ENCODE results near the gene FKBP2. TPM values are rescaled to one million over a fixed set of nuclear protein-coding genes. Genes with fewer than 3 reads are reported as not detected.
A peak's percentile ranks its signal among the peaks of the same experiment; 100 is the strongest.

The FKBP2 gene
- total RNA-seq, 2 experiments from 2014 or later, result 26.9 to 33.0 TPM

DNA sequence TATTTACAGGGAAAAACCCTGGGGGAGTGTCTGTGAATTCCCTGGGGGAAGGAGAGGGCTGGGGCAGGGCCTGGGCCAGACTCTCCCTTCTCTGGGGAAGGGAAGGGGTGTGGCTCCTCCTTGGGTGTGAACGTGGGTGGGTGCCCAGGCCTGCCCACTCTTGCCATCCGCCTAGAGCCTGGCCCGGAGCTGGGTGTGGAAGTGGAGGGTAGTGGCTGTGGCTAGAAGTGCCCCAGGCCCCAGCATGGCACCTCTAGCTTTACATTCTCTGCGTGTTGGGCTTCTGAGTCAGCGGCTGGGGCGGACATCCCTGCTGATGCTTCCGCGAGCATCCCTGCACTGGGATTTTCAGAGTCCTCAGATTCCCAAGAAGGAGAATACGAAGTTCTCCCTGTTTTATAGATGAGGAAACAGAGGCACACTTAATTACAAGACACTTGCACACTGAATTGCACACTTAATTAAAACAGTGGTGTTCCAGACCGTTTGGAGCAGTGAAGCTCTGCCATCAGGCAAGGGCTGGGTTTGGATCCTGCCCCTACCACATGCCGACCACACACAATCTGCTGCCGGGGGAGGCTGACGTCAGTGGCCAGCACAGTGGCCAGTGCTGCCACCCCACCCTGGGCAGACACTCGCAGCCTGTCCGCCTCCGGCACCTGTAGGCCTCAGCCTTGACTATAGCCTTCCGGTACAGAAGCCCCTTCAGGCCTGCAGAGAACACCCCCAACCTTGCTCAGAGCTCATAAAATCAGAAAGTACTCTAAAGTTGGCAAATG is 35.9 kb downstream of the FKBP2 start:
- CTCF ChIA-PET, result interaction anchor here (15.6 kb wide), 1 partner anchor 26 kb away, joined by 148 read pairs; the partner anchor contains the start of genes CATSPERZ and ESRRA
- Mint-ChIP-seq H3K36me3 (ENCODE audit: low read depth) (peaks cover 27% of the 10 kb centered on the region), H3K9me3 (ENCODE audit: insufficient read depth) (no peaks in the 10 kb centered on the region), H3K4me3 (no peak overlapping the region), H3K27me3 (ENCODE audit: low read depth) (no peaks in the 10 kb centered on the region), H3K4me1 (ENCODE audit: low read depth) (peaks cover 22% of the 10 kb centered on the region), H3K27ac (no peak overlapping the region)
- DNase-seq (no peak), ATAC-seq (no peak)
- POLR2A ChIA-PET, result interaction anchor here (1.7 kb wide), 1 partner anchor 8 kb away, joined by 4 read pairs; no protein-coding TSS in a partner anchor

DNA sequence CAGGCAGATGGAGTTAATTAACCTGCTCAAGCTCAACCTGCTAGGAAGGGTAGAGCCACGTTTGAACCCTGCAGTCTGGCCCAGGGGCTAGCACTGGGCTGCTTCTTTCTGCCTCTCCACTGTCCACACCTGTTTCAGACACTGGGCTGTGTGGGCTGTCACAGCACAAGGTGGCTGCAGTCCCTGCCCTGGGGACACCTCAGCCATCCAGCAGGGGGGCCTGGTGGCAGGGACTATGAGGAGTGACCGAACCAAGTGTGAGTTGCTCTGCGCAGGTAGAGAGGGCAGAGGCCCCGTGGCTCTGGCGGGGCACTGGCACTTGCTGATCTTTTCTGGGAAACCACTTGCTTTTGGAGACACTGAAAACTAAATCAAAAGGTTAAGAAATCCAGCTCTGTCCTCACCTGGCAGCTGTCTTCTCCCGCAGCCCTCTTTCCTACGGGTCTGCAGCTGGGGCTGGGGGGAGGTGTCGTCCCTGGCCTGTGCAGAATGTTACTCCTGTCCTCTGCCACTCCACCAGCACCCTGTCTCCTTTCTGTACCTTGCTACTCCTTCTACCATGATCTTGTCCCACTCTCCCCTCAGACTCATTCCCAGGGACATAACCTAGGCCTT is 37.8 kb downstream of the FKBP2 start:
- H3K36me3 Mint-ChIP-seq (ENCODE audit: low read depth), result peaks cover 32% of the 10 kb centered on the region
- no peaks in the 10 kb centered on the region for H3K27me3 Mint-ChIP-seq (ENCODE audit: low read depth)
- H3K27ac Mint-ChIP-seq, result no peak overlapping the region
- no peak overlapping the region for H3K4me3 Mint-ChIP-seq
- peaks cover 24% of the 10 kb centered on the region for H3K4me1 Mint-ChIP-seq (ENCODE audit: low read depth)
- peak; percentile 13 for ATAC-seq
- ChIA-PET CTCF (interaction anchor here (15.6 kb wide), 1 partner anchor 24 kb away, joined by 148 read pairs; the partner anchor contains the start of genes CATSPERZ and ESRRA), POLR2A (interaction anchor here (1.7 kb wide), 1 partner anchor 10 kb away, joined by 4 read pairs; no protein-coding TSS in a partner anchor)
- DNase-seq, result no peak
- H3K9me3 Mint-ChIP-seq (ENCODE audit: insufficient read depth), result no peaks in the 10 kb centered on the region

DNA sequence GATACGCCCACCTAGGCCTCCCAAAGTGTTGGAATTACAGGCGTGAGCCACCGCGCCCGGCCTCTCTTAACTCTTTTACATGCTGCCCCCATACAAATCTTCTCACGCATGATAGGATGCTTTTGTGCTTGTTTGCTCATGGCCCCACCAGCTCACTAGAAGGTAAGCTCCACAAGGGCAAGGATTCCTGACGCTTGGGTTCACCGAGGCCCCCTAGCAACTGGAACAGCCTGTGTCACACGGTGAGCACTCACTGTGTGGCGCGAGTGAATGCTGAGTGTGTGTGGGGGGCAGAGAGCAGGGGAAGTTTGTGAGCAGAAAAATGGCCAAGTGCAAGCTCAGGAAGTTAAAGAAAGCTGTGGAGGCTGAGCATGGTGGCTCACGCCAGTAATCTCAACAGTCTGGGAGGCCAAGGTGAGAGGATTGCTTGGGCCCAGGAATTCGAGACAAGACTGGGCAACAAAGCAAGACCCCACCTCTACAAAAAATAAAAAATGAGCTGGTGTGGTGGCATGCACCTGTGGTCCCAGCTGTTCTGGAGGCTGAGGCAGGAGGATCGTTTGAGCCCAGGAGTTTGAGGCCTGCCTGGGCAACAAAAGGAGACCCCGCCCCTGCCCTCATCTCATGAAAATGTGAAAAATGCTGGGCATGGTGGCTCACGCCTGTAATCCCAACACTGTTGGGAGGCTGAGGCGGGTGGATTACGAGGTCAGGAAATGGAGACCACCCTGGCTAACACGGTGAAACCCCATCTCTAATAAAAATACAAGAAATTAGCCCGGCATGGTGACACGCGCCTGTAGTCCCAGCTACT is 41.3 kb downstream of the FKBP2 start:
- Mint-ChIP-seq H3K4me3 (no peak overlapping the region), H3K36me3 (ENCODE audit: low read depth) (peaks cover 20% of the 10 kb centered on the region), H3K27me3 (ENCODE audit: low read depth) (no peaks in the 10 kb centered on the region), H3K4me1 (ENCODE audit: low read depth) (peaks cover 36% of the 10 kb centered on the region), H3K9me3 (ENCODE audit: insufficient read depth) (no peaks in the 10 kb centered on the region), H3K27ac (no peak overlapping the region)
- ChIA-PET CTCF (interaction anchor here (0.9 to 8.6 kb wide), 6 partner anchors 10 to 78 kb away, joined by 3 to 118 read pairs (median 5); partner anchors contain the start of genes CATSPERZ and ESRRA), POLR2A (interaction anchor here (7.8 kb wide), 1 partner anchor 12 kb away, joined by 79 read pairs; no protein-coding TSS in a partner anchor)
- DNase-seq (no peak), ATAC-seq (no peak)

DNA sequence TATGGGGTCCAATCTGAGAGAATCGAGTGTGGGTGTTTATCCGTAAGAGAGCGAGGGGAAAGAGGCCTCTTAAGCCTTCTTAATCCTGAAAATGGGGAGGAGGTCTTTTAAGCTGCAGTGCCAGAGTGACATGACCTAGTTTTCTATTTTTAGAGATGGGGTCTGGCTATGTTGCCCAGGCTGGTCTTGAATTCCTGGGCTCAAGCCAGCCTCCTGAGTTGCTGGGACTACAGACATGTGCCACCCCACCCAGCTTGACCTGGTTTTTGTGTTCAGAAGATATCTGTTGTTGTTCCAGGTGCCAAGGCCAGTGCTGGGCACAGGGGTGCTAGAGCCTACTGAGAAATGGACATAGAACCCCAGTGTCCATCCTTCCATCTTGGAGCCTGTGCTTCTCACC is 42.2 kb downstream of the FKBP2 start:
- H3K36me3 Mint-ChIP-seq (ENCODE audit: low read depth), result peaks cover 20% of the 10 kb centered on the region
- H3K27ac Mint-ChIP-seq, result peak overlapping the region; percentile 11
- H3K9me3 Mint-ChIP-seq (ENCODE audit: insufficient read depth), result no peaks in the 10 kb centered on the region
- H3K4me1 Mint-ChIP-seq (ENCODE audit: low read depth), result peaks cover 33% of the 10 kb centered on the region
- ChIA-PET POLR2A (interaction anchor here (7.8 kb wide), 1 partner anchor 13 kb away, joined by 79 read pairs; no protein-coding TSS in a partner anchor), CTCF (interaction anchor here (1.3 to 8.6 kb wide), 5 partner anchors 11 to 79 kb away, joined by 3 to 118 read pairs (median 5); partner anchors contain the start of genes CATSPERZ and ESRRA)
- ATAC-seq, result no peak
- peak overlapping the region; percentile 79 for H3K4me3 Mint-ChIP-seq
- no peak for DNase-seq
- no peaks in the 10 kb centered on the region for H3K27me3 Mint-ChIP-seq (ENCODE audit: low read depth)

DNA sequence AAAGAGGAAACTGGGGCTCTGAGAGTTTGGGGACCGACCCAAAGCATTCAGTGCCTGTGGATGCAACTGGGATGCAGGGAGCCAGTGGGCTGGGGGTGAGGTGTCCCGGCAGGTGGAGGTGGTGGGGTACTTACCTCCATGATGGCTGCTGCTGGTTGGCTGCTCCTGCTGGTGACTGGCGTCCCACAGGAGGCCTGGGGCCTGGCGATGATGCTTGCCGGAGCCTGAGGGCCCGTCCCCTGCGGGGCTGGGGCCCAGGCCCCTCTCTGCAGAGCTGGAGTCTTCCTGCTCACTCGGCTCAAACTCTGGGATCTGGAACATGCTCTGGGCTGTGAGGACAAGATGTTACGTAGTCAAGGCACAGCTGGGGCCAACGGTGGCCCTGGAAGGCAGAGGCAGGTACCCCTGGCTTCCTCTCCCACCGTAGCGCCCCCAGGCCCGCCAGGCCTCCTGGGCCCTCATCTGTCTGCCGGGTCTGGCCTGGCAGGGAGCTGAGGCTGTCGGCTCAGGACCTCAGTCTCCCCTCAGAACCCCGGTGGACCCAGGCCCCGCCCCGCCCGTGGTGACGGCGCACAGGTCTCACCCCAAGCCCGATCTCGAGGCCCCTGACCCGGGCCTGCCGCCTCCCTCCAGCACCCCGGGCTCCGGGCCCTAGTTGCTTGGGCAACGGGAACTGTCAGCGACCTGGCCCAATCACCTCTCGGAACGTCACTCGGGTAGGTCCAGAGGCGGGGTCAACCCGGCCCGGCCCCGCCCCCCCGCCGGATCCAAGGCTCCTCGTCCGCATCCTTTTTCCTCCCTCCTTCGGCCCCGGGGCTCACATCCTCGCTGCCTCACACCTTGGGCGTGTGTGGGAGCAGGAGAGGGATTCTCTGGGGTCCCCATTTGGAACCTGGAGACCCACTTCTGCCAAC is 43.4 kb downstream of the FKBP2 start, which contains the start of gene BAD:
Gene BAD (minus strand): TSS at position 618 of the 914 bp plus-strand sequence. CDS start 297 bp downstream, at position 321.
- CTCF ChIA-PET, result interaction anchor here (0.9 to 8.6 kb wide), 8 partner anchors 12 to 79 kb away, joined by 3 to 118 read pairs (median 6); partner anchors contain the start of genes CATSPERZ, ESRRA, FERMT3 and FKBP2
- Mint-ChIP-seq H3K36me3 (ENCODE audit: low read depth) (peaks cover 15% of the 10 kb centered on the region), H3K27ac (peak within 1 kb of the TSS; percentile 89), H3K4me3 (peak within 1 kb of the TSS; percentile 81), H3K27me3 (ENCODE audit: low read depth) (no peaks in the 10 kb centered on the region), H3K9me3 (ENCODE audit: insufficient read depth) (no peaks in the 10 kb centered on the region), H3K4me1 (ENCODE audit: low read depth) (peaks cover 25% of the 10 kb centered on the region)
- POLR2A ChIA-PET, result interaction anchor here (0.5 to 7.8 kb wide), 11 partner anchors 12 to 247 kb away, joined by 3 to 79 read pairs (median 6); partner anchors contain the start of genes ESRRA, FERMT3, NUDT22 and PRDX5
- ATAC-seq, result peak; percentile 86
- peak; percentile 95 for DNase-seq

DNA sequence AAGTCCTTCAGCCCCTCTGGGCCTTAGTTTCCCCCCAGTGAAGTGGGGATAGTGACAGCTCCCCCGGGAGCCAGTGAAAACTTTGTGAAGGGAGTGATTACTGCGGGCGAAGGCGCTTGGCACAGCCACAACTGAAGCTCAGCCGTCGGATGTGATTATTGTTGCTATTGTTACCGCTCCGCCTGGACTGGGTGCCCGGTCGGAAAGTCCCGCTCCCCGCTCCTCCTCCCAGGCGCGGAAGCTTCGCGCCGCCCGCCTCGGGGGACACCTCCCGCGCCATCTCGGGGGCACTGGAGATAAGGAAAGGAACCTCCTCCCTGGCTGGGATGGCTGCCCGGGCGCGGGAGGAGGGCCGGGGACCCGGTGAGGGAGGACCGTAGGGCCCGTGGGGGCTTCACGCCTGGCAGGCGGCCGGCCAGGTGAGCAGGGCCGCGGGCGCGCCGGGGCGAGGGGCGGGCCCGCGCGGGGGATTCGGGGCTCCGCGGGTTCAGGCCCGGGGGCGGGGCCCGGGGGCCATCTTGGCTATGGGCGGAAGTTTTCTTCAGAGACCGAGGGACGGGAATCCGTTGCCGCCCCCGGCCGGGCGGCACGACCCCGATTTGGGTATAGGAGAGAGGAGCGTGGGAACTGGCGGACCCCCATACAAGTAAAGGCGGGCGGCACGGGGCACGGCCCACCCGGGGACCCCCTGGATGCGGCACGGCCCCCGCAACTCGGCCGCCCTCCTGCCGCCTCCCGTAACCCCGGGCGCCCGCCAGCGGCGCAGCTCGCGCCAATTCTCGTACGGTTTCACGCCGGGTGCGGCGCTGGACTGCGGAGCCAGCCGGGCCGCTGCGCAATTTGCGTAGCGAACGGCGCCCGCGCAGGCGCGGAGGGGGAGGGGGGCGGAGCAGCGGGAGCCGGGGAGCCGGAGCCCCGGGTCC is 44.3 kb downstream of the FKBP2 start, which contains the start of gene GPR137:
Gene GPR137 (plus strand): TSS at position 887 of the 923 bp plus-strand sequence. CDS start 677 bp downstream, outside the sequence.
- peaks cover 13% of the 10 kb centered on the region for H3K36me3 Mint-ChIP-seq (ENCODE audit: low read depth)
- CTCF ChIA-PET, result interaction anchor here (0.9 to 8.6 kb wide), 6 partner anchors 13 to 80 kb away, joined by 3 to 118 read pairs (median 14); partner anchors contain the start of genes CATSPERZ, ESRRA, FERMT3 and FKBP2
- H3K27ac Mint-ChIP-seq, result peak within 1 kb of the TSS; percentile 89
- peak within 1 kb of the TSS; percentile 81 for H3K4me3 Mint-ChIP-seq
- ATAC-seq, result peak; percentile 64
- POLR2A ChIA-PET, result interaction anchor here (0.7 to 7.8 kb wide), 10 partner anchors 11 to 100 kb away, joined by 3 to 79 read pairs (median 6); partner anchors contain the start of genes ESRRA, FERMT3, NUDT22 and PRDX5
- no peaks in the 10 kb centered on the region for H3K9me3 Mint-ChIP-seq (ENCODE audit: insufficient read depth)
- peak; percentile 90 for DNase-seq
- H3K4me1 Mint-ChIP-seq (ENCODE audit: low read depth), result peaks cover 23% of the 10 kb centered on the region
- peaks cover 3% of the 10 kb centered on the region for H3K27me3 Mint-ChIP-seq (ENCODE audit: low read depth)

DNA sequence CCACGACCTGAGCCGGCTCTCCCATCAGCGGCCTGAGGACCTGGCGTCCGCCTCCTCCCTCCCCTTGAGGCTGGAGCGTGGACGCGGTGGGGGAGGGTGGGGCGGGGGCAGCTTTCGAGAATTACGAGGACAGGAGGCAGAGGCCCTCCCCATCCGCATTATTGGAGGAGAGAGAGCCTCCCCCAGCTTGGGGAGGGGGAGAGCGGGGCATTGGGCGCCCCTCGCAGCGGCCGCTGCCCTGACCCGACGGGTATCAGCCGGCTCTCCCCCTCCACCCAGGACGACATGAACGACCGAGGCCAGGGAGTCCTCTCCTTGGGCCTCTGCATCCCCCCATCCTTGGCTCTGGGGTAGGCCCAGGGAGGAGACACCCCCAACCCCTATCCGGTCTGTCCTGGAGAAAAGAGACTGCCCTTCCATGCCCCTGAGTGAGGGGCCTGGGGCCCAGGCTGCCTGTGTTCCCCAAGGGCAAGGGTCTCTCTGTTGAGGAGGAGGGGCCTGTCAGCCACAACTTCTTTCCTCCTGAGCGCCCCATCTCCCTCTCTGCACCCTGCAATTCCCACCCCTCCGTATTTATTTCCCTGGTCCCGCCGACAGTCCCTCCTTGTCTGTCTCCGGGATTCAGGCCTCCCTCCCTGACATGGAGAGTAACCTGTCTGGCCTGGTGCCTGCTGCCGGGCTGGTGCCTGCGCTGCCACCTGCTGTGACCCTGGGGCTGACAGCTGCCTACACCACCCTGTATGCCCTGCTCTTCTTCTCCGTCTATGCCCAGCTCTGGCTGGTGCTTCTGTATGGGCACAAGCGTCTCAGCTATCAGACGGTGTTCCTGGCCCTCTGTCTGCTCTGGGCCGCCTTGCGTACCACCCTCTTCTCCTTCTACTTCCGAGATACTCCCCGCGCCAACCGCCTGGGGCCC is 45.2 kb downstream of the FKBP2 start:
- ChIA-PET POLR2A (interaction anchor here (0.7 to 7.8 kb wide), 5 partner anchors 10 to 59 kb away, joined by 3 to 79 read pairs (median 5); partner anchors contain the start of genes NUDT22, TRMT112 and TRPT1), CTCF (interaction anchor here (1.7 to 8.6 kb wide), 4 partner anchors 14 to 81 kb away, joined by 7 to 118 read pairs (median 22); partner anchors contain the start of genes CATSPERZ, ESRRA, FERMT3 and PRDX5)
- Mint-ChIP-seq H3K27me3 (ENCODE audit: low read depth) (peaks cover 12% of the 10 kb centered on the region), H3K36me3 (ENCODE audit: low read depth) (peaks cover 13% of the 10 kb centered on the region), H3K9me3 (ENCODE audit: insufficient read depth) (no peaks in the 10 kb centered on the region), H3K4me3 (peak overlapping the region; percentile 75), H3K4me1 (ENCODE audit: low read depth) (peaks cover 28% of the 10 kb centered on the region), H3K27ac (peak overlapping the region; percentile 78)
- DNase-seq, result peak; percentile 55
- no peak for ATAC-seq

DNA sequence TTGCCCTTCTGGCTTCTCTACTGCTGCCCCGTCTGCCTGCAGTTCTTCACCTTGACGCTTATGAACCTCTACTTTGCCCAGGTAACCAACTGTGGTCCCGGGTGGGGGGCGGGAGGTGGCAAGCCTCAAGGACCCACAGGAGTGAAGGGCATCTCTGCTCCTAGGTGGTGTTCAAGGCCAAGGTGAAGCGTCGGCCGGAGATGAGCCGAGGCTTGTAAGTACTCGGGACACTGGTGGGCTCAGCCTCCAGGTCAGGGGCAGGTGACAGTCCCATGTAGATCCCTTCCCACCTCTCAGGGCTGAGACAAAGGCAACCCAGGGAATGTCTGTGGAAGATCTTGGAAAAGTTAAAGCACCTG is 45.9 kb downstream of the FKBP2 start:
- H3K36me3 Mint-ChIP-seq (ENCODE audit: low read depth), result peaks cover 9% of the 10 kb centered on the region
- CTCF ChIA-PET, result interaction anchor here (4.2 to 8.6 kb wide), 2 partner anchors 16 to 82 kb away, joined by 23 to 118 read pairs; partner anchors contain the start of genes CATSPERZ, ESRRA and FERMT3
- ATAC-seq (no peak), DNase-seq (no peak)
- H3K27ac Mint-ChIP-seq, result peak overlapping the region; percentile 78
- H3K4me1 Mint-ChIP-seq (ENCODE audit: low read depth), result peaks cover 26% of the 10 kb centered on the region
- POLR2A ChIA-PET, result interaction anchor here (0.9 to 7.8 kb wide), 2 partner anchors 17 to 30 kb away, joined by 3 to 79 read pairs; partner anchors contain the start of gene TRMT112
- peak overlapping the region; percentile 75 for H3K4me3 Mint-ChIP-seq
- no peaks in the 10 kb centered on the region for H3K9me3 Mint-ChIP-seq (ENCODE audit: insufficient read depth)
- H3K27me3 Mint-ChIP-seq (ENCODE audit: low read depth), result peaks cover 12% of the 10 kb centered on the region

Measured in activated CD8-positive, alpha-beta T cell treated with anti-CD3 and anti-CD28 coated beads, Interleukin-2, amount 10 ng/mL, durations not matched to agents 7 days and 5 days (primary cell).